ENCODE measurements around the gene GANC. TPM values are rescaled to one million over a fixed set of nuclear protein-coding genes. Genes with fewer than 3 reads are reported as not detected.

GANC gene
- total and polyA plus RNA-seq, 7 experiments from 2014 or later = 14.0 to 57.2 (median 40.7) TPM

Other genes with a start within 250 kb of the GANC start
- gene PLA2G4D, start 178.6 kb upstream of the GANC start, total RNA-seq = not detected
- not detected for gene PLA2G4D, start 178.6 kb upstream of the GANC start, polyA plus RNA-seq
- gene PLA2G4F, start 116.6 kb upstream of the GANC start, total RNA-seq = not detected
- gene PLA2G4F, start 116.6 kb upstream of the GANC start, polyA plus RNA-seq = not detected
- 100 to 1,000 TPM in 2 of 5 experiments, 10 to 100 TPM in 3; 82.9 to 115 (median 97.3) TPM for gene VPS39, start 64.9 kb upstream of the GANC start, total RNA-seq
- 10 to 100 TPM; 31.8 to 46.0 TPM for gene VPS39, start 64.9 kb upstream of the GANC start, polyA plus RNA-seq
- gene TMEM87A, start 232 bp downstream of the GANC start, total RNA-seq = 10 to 100 TPM; 41.8 to 61.8 (median 53.7) TPM
- gene TMEM87A, start 232 bp downstream of the GANC start, polyA plus RNA-seq = 10 to 100 TPM; 54.3 to 61.7 TPM
- 10 to 100 TPM in 4 of 5 experiments, 1 to 10 TPM in 1; 6.5 to 26.1 (median 16.4) TPM for gene CAPN3, start 86.3 kb downstream of the GANC start, total RNA-seq
- gene CAPN3, start 86.3 kb downstream of the GANC start, polyA plus RNA-seq = under 1 TPM in 1 of 2 donors, not detected in 1; 0.48 TPM
- gene ZNF106, start 217.9 kb downstream of the GANC start, total RNA-seq = 10 to 100 TPM; 32.4 to 54.3 (median 44.7) TPM
- gene ZNF106, start 217.9 kb downstream of the GANC start, polyA plus RNA-seq = 10 to 100 TPM; 43.1 to 43.2 TPM
- gene SNAP23, start 222.4 kb downstream of the GANC start, total RNA-seq = 10 to 100 TPM; 60.0 to 80.0 (median 70.6) TPM
- gene SNAP23, start 222.4 kb downstream of the GANC start, polyA plus RNA-seq = 10 to 100 TPM; 66.4 to 74.2 TPM